ENCODE measurements around the gene ATP6V1G2. TPM values are rescaled to one million over a fixed set of nuclear protein-coding genes. Genes with fewer than 3 reads are reported as not detected.
"Not testable (repeated sequence)": the region's sequence is repeated elsewhere in the genome, so short reads cannot be mapped to it uniquely, and the experiment has no call there.

ATP6V1G2 gene
- 1 to 10 TPM in 2 of 4 donors, under 1 TPM in 1, not detected in 1; 0.64 to 1.6 (median 1.4) TPM for total RNA-seq

DNA sequence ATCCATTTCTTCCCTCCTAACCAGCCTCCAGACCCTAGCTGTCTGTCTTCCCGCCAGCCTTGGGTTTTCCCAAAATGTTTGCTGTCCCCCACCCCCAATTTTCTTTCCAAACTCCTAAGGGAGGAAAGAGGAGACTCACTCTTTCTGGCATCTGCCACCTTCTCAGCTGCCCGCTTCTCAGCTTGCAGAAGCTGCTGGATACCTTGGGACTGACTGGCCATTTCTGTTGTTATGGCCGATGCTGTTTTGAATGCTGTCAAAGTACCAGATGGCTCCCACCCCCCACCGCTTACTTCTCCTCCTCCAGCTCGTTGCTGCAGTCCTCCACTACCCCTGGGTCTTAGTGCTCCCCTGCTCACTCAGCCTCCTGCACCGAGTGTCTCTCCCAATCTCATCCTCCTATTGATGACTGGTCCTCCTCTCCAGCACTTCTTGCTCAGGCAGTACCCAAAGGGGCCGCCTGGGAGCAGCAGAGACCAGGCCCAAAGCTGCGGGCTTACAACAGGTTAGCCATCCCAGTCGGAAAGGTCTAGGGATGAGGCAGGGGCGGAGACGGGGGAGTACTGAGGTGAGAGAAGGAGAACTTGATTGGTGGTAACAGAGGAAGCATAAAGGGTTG is at the start of gene ATP6V1G2:
TSS of gene ATP6V1G2 (minus strand) at position 270 of the 619 bp plus-strand sequence. CDS start at position 221, 49 bp downstream.
- Histone ChIP-seq H3K27ac (peak within 1 kb of the TSS; percentile 57), H3K4me1 (peaks cover 34% of the 10 kb centered on the region), H3K27me3 (no peaks in the 10 kb centered on the region), H3K9me3 (no peaks in the 10 kb centered on the region), H3K4me3 (peak within 1 kb of the TSS; percentile 40), H3K36me3 (peaks cover 27% of the 10 kb centered on the region)
- TF ChIP-seq POLR2AphosphoS5 (IDR thresholded peaks at IDR 0.05) (peak in 2 of 3 donors; percentile 17 to 26), POLR2A (IDR thresholded peaks at IDR 0.05) (no peak), EP300 (IDR thresholded peaks at IDR 0.05) (no peak)
- TF ChIP-seq, protein P1, sequence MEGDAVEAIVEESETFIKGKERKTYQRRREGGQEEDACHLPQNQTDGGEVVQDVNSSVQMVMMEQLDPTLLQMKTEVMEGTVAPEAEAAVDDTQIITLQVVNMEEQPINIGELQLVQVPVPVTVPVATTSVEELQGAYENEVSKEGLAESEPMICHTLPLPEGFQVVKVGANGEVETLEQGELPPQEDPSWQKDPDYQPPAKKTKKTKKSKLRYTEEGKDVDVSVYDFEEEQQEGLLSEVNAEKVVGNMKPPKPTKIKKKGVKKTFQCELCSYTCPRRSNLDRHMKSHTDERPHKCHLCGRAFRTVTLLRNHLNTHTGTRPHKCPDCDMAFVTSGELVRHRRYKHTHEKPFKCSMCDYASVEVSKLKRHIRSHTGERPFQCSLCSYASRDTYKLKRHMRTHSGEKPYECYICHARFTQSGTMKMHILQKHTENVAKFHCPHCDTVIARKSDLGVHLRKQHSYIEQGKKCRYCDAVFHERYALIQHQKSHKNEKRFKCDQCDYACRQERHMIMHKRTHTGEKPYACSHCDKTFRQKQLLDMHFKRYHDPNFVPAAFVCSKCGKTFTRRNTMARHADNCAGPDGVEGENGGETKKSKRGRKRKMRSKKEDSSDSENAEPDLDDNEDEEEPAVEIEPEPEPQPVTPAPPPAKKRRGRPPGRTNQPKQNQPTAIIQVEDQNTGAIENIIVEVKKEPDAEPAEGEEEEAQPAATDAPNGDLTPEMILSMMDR (IDR thresholded peaks at IDR 0.05), result peak; percentile 97
- peak; percentile 94 to 95 for DNase-seq (ENCODE audit: low spot score in 2 of 2)
- 6% methylated on average over 11 of the region's 11 CpGs for WGBS

DNA sequence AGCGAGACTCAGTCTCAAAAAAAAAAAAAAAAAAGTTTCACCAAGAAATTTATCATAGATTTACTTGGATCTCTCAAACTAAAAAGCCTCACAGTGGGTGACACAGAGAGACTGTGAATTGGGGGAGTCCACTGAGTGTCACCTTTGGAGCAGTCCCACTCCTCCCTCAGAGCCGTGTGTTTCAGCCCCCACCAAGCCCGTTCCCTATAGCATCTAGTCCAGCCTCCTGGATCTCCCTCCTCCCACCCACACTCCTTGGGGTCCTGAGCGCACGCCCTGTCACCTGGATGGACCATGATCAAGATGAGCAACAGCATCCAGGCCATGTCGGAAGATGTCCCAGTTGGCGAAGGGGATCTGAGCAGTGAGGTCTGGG is 46.0 kb upstream of the ATP6V1G2 start:
- H3K27me3 ChIP-seq, result no peaks in the 10 kb centered on the region
- WGBS, result 87% methylated on average over 7 of the region's 7 CpGs
- no peaks in the 10 kb centered on the region for H3K9me3 ChIP-seq
- TF ChIP-seq POLR2AphosphoS5 (IDR thresholded peaks at IDR 0.05), result no peak
- no peak for TF ChIP-seq POLR2A (IDR thresholded peaks at IDR 0.05)
- TF ChIP-seq, protein P1 (IDR thresholded peaks at IDR 0.05), result no peak
- no peak for TF ChIP-seq EP300 (IDR thresholded peaks at IDR 0.05)
- H3K4me1 ChIP-seq, result peaks cover 2% of the 10 kb centered on the region
- no peaks in the 10 kb centered on the region for H3K36me3 ChIP-seq
- no peak overlapping the region for H3K27ac ChIP-seq
- no peak overlapping the region for H3K4me3 ChIP-seq
- no peak for DNase-seq (ENCODE audit: low spot score in 2 of 2)

DNA sequence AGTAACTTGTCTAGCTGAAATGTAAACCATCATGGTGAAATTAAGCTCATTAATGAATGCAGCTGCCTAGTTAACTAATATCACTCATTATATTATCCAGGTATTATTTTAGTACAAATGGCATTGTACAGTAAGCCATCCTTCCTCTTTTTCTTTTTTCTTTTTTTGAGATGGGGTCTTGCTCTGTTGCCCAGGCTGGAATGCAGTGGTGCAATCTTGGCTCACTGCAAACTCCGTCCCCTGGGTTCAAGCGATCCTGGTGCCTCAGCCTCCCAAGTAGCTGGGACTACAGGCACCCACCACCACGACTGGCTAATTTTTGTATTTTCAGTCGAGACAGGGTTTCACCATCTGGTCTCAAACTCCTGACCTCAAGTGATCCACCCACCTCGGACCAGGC is 44.3 kb upstream of the ATP6V1G2 start:
- H3K9me3 ChIP-seq; DNase-seq (ENCODE audit: low spot score in 2 of 2); H3K27ac ChIP-seq; H3K4me1 ChIP-seq; H3K4me3 ChIP-seq; H3K36me3 ChIP-seq; H3K27me3 ChIP-seq: not testable (repeated sequence)
- WGBS, result 80% methylated on average over 5 of the region's 5 CpGs

DNA sequence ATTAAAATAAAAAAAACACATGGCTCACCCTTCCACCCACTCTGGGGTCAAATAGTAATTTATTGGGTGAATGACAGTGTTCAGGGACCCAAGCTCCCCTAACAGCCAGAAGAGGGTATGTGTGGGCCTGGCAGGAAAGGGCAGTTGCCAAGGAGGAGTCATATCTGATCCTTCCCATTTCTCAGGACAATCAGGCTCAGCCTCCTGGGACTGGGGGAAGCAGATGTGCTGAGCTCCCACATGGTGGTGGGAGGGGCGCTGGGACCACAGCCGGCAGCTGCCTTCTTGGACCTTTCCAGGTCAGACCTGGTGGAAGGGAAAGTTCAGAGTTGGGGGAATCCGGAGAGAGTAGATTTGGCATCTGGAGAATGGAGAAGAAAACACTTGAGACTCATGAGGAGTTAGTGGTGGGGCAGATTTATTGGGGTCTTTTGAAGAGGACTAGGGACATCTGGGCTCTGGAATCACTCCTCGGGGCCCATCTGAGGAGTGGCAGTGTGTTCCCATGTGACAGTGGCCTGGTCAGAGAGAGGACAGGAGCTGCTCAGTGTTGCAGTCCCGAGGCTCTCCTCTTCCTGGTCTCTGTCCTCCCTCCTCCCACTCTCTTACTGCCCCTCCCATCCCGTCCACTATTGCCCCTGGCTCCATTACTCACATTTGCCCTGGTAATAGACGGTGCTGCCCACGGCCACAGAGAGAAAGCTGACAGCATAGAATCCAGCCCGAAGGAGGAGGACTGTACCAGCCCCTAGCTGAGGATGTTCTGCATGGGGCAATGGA is 42.7 kb upstream of the ATP6V1G2 start:
- 40% methylated on average over 9 of the region's 9 CpGs for WGBS
- Histone ChIP-seq H3K4me3 (no peak overlapping the region), H3K27me3 (no peaks in the 10 kb centered on the region), H3K36me3 (no peaks in the 10 kb centered on the region), H3K4me1 (peaks cover 2% of the 10 kb centered on the region), H3K9me3 (no peaks in the 10 kb centered on the region), H3K27ac (no peak overlapping the region)
- DNase-seq (ENCODE audit: low spot score in 2 of 2), result no peak
- TF ChIP-seq, protein P1 (IDR thresholded peaks at IDR 0.05), result no peak
- TF ChIP-seq POLR2A (IDR thresholded peaks at IDR 0.05) (no peak), EP300 (IDR thresholded peaks at IDR 0.05) (no peak), POLR2AphosphoS5 (IDR thresholded peaks at IDR 0.05) (no peak)

DNA sequence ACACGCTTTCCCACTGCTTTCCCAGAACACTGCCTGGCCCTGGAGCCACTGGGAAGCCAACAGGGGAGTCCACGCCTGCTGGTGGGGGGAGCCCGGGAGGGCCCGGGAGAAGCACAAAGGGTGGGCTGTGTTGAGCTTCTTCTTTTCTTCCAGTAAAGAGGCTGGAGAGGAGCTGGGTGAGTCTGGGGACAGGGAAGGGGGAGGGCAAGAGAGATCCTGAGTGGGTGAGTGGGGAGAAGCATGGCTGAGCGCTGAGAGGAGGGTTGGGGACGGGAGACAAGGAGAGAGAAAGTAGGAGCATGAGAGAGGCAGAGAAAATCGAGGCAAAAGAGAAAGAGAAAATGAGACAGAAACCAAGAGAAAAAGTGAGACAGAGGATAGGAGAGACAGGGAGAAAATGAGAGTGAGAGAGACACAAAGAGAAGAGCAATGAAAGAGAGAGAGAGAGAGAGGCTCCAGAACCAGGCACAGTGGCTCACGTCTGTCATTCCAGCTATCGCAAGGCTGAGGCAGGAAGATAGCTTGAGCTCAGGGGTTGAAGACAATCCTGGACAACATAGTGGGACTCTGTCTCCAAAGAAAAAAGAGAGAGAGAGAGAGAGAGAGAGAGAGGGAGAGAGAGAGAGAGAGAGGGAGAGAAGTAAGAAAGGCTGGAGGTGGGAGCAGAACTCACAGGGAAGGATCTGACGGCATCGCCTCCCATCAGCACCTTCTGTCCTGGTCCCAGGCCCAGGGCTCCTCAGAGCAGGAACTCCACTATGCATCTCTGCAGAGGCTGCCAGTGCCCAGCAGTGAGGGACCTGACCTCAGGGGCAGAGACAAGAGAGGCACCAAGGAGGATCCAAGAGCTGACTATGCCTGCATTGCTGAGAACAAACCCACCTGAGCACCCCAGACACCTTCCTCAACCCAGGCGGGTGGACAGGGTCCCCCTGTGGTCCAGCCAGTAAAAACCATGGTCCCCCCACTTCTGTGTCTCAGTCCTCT is 41.7 kb upstream of the ATP6V1G2 start:
- H3K4me3 ChIP-seq, result no peak overlapping the region
- no peaks in the 10 kb centered on the region for H3K36me3 ChIP-seq
- no peak overlapping the region for H3K27ac ChIP-seq
- no peaks in the 10 kb centered on the region for H3K9me3 ChIP-seq
- no peak for DNase-seq (ENCODE audit: low spot score in 2 of 2)
- 64% methylated on average over 11 of the region's 12 CpGs for WGBS
- TF ChIP-seq POLR2AphosphoS5 (IDR thresholded peaks at IDR 0.05) (no peak), POLR2A (IDR thresholded peaks at IDR 0.05) (no peak), EP300 (IDR thresholded peaks at IDR 0.05) (no peak)
- TF ChIP-seq, protein P1 (IDR thresholded peaks at IDR 0.05), result no peak
- peaks cover 2% of the 10 kb centered on the region for H3K4me1 ChIP-seq
- no peaks in the 10 kb centered on the region for H3K27me3 ChIP-seq

Data from suprapubic skin (tissue), 4 donors.